DMS53 treated with DMSO at 0.1 percent for 48 hours (cell line): ENCODE measurements around the gene ARHGEF37.

Experiments
- DNase-seq: peaks from one replicate; lab custom pipeline; 2025; ENCODE audit not compliant: unreplicated experiment; lab: John Stamatoyannopoulos, UW

Gene ARHGEF37

GRCh38 chr5:149623473-149623872, 42.2 kb downstream of the ARHGEF37 start:
- no peak for DNase-seq

GRCh38 chr5:149627070-149627469, 45.8 kb downstream of the ARHGEF37 start:
- peak; percentile 67 for DNase-seq

- no peak for DNase-seq
These were observed 46.9 kb downstream of the ARHGEF37 start for GRCh38 chr5:149628221-149628620.

GRCh38 chr5:149628846-149629388, 47.6 kb downstream of the ARHGEF37 start:
- no peak for DNase-seq

- no peak for DNase-seq
These were observed 48.1 kb downstream of the ARHGEF37 start for GRCh38 chr5:149629421-149629820.

DNA sequence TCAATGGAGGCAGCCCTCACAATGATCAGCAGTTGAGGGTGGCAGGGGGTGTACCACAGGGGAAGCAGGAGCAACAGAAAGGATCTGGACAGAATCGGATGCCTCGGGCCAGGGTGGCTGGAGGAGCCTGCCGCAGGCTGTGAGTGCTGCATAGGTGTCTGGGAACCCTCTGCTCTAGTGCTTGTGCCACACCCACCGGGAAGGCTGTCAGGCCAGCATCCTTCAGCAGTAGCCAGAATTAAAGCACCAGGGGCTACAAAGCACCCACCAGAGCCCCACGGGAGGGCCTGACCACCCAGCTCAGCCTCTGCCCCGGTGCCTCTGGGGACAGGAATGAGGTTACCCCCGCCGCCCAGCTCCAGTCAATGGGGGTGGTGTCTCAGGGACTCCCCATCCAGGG, 49.0 kb downstream of the ARHGEF37 start:
- no peak for DNase-seq

- DNase-seq: no peak
These were observed 50.2 kb downstream of the ARHGEF37 start for GRCh38 chr5:149631506-149631905.

DNA sequence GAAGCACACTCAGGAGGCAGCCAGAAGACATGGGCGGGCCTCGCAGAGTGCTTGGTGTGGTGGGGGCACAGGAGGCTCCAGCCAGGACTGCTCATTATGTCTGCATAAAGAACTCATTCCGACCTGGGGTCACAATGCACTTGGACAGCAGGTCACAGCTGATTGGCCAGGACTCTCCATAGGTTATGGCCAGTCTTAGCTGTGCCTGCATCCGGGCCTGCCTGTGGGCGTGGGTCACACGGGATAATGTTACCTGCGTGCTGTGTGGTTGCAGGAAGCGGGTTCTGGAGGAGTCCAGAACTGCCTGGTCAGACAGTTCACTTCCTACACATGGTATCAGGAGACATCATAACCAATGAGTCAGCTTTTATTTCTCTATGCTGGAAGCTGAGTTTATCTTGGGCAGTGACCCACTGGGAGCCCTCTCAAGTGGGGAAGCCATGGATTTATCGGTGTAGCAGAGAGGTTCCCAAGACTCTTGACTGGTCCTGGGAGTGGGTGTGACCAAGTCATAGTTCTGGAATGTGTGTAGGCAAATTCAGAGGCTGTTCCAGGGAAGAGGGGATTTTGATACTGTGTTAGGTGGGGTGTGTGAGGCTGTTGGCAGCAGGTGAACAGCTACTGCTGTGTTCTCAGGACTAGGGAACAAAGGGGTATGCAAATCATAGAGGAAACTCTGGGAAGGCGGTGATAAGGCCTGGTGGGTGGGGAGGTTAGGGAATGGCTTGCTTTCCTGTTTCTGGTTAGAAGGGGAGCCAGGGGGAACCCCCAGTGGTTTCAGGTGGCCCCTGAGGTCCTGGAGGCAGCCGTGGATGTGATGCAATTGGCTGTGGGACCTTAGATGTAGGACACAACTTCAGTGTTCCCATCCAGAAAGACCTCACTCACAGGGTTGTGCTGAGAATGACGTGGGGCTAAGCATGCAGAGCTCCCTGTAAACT, 51.3 kb downstream of the ARHGEF37 start:
- peak; percentile 37 for DNase-seq

- no peak for DNase-seq
These were observed 52.4 kb downstream of the ARHGEF37 start for GRCh38 chr5:149633476-149634350.

DNA sequence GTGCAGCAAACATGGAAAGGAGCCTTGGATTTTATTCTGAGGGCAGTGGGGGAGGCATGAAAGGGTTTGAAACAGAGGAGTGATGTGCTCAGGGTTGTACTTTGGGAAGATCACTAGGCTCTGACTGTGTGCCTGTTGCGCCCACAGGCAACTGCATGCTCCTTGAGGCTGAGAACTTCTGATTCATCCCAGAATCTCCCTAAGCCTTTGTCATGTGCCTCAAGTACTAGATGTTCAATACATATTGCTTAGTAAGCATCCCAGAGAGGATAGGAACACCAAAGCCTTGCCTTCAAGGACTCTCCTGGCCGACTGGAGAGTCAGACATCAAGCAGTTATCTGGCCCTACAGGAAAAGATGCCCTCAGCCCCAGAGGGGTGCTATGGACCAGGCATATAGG, 54.1 kb downstream of the ARHGEF37 start:
- peak; percentile 42 for DNase-seq

- DNase-seq: no peak
These were observed 55.0 kb downstream of the ARHGEF37 start for GRCh38 chr5:149636191-149636860.

GRCh38 chr5:149636861-149637246, 55.6 kb downstream of the ARHGEF37 start:
- peak; percentile 68 for DNase-seq

- DNase-seq: no peak
These were observed 56.8 kb downstream of the ARHGEF37 start for GRCh38 chr5:149638136-149638535.

DNA sequence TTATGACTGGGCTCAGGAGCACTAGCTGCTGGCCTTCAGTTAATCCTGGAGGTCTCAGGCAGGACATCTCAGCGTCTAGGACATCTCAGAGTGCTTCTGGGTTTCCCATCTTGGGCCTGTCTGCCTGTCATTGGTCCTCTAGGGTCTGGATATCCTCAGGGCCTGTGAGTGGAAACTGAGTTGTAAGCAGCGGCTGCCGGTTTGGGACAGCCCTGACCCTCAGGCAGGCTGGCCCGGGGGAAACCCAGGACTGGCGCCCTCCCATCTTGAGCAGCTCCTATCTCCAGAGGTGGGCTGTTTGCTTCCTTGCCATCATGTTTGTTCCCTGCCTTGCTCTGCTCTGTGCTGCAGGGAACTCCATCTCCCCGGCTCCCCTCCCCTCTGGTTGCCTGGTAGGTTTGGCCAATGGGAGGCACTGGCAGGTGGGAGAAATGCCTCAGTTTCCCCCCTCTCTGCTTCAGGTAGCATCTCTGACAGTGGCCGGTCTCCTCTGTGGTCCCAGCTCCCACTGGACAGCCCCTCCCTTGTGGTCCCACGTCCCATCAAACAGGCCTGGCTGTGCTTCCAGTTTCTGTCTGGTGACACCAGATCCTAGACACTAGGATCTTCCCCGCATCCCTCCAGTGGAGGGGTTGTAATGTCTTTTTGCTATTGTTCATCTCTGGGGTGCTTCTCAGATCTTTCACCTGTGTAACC, 57.4 kb downstream of the ARHGEF37 start:
- no peak for DNase-seq

- DNase-seq: no peak
These were observed 58.4 kb downstream of the ARHGEF37 start for GRCh38 chr5:149639737-149640136.

- DNase-seq: no peak
These were observed 59.2 kb downstream of the ARHGEF37 start for GRCh38 chr5:149640350-149640999.

DNA sequence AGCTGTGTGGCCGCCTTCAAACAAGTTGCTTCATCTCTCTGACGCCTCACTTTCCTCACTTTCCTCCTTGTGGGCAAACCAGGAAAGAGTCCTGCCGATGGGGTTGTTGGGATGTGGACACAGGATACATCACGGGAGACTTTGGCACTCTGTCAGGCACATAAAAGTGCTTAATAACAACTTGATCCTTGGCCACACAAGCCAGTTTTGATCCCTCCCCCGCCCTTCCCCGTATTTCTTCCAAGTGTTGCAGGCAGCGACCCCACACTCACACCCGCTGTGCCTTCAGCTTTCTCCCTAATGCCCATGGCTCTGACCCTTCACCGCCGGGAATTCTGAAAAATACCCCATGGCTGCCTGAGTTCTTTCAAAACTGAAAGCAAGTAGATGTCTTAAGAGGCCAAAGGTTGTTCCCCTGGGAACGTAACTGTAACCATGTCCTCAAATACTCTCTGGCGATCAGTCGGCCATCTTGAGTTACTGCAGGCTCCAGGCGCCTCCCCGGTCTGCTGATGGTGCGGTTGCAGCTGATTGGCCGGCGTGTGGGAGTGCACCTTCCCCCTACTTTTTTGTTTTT, 59.8 kb downstream of the ARHGEF37 start:
- no peak for DNase-seq

- no peak for DNase-seq
These were observed 60.3 kb downstream of the ARHGEF37 start for GRCh38 chr5:149641600-149641999.

DNA sequence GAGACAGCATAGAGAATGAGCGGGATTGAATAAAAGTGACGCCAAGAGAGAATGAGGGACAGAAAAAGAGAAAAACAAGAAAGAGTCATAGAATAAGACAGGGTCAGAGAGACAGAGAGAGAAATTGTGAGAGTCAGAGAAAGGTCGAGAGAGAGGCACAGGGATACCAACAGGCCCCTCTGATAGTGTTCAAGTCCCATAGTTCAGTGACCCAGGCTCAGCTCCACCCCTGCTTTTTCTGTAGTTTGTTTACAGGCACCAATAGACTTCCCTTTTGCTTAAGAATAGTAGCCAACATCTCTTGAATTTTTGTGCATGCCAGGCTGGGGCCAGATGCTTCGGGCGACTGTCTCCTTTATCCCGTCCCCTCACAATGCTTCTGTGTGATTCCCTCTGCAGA, 62.5 kb downstream of the ARHGEF37 start:
- no peak for DNase-seq

GRCh38 chr5:149644629-149645028, 63.3 kb downstream of the ARHGEF37 start:
- no peak for DNase-seq
